Neutrophil (primary cell): ENCODE results near the gene FOXC2.

Source experiments
- H3K27ac ChIP-seq: fragments of 200-600 bp; sonication (generic); 2 replicates; pipeline ENCODE4 v1.5.1; 2016; ENCODE audit warnings: mild to moderate bottlenecking, moderate library complexity
- H3K27me3 ChIP-seq: fragments of 200-600 bp; sonication (generic); 2 replicates; pipeline ENCODE4 v1.6.0; 2016; ENCODE audit warnings: mild to moderate bottlenecking
- H3K36me3 ChIP-seq: fragments of 200-600 bp; sonication (generic); 2 replicates; pipeline ENCODE4 v1.5.1; 2017
- H3K4me1 ChIP-seq, 2 experiments: fragments of 200-600 bp in 1 of 2; sonication (generic) in 1 of 2; 1 replicate in 1 of 2; 2 replicates in 1 of 2; pipeline versions ENCODE4 v1.5.1 to v1.6.1; 2013 to 2016; ENCODE audit warnings: low read depth in 1 of 2, low read length in 1 of 2, mild to moderate bottlenecking in 1 of 2, moderate library complexity in 1 of 2; ENCODE audit not compliant: control insufficient read depth in 1 of 2, insufficient read depth in 1 of 2
- H3K4me3 ChIP-seq, 2 experiments: fragments of 200-600 bp in 1 of 2; sonication (generic) in 1 of 2; 1 replicate in 1 of 2; 2 replicates in 1 of 2; pipeline ENCODE4 v1.5.1; 2013 to 2016; ENCODE audit warnings: low read depth in 1 of 2, low read length in 1 of 2, mild to moderate bottlenecking in 1 of 2, moderate library complexity in 1 of 2
- H3K9me3 ChIP-seq: fragments of 200-600 bp; sonication (generic); 2 replicates; pipeline ENCODE4 v1.5.1; 2016
- TF ChIP-seq, protein P1 (sequence below): fragments of 200-600 bp; sonication (generic); IDR thresholded peaks from 2 replicates; pipeline ENCODE4 v1.5.1; 2016; ENCODE audit warnings: antibody characterized with exemption

The FOXC2 gene

DNA sequence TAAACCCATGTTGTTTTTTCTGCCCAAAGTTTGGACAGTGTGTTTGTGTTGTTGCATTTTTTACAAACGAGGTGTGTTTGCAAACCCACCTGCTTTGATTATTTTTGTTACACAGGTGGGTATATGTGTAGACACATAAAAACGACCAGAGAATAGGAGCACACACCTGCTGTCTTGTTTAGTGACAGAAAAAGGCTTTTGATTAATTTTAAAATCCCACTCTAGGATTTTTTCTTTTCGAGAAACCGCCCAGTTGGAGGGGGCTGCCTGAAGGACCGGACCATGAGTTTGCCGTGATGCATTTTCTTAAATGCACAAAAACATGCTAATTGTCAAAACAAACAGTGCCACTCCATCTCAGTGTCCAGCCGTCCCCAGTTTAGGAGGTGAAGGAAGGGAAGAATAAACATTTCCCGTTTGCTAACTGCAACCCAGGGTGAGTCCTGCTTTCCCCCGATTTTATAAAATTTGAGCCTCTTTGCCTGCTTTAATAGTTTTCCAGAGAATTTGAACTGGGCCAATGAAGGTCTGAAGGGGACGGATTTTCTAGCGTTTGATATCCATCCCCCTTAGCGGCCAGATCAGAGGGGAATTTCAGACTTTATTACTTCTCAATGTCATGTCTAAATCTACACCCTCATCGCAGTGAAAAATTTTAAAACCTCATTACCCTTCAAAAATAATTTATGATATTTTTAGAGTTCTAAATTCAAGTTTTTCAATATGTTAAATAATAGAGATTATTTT lies 3.2 kb downstream of the FOXC2 start:
- H3K9me3 ChIP-seq = no peaks in the 10 kb centered on the region
- peaks cover 100% of the 10 kb centered on the region for H3K27me3 ChIP-seq
- TF ChIP-seq, protein P1, sequence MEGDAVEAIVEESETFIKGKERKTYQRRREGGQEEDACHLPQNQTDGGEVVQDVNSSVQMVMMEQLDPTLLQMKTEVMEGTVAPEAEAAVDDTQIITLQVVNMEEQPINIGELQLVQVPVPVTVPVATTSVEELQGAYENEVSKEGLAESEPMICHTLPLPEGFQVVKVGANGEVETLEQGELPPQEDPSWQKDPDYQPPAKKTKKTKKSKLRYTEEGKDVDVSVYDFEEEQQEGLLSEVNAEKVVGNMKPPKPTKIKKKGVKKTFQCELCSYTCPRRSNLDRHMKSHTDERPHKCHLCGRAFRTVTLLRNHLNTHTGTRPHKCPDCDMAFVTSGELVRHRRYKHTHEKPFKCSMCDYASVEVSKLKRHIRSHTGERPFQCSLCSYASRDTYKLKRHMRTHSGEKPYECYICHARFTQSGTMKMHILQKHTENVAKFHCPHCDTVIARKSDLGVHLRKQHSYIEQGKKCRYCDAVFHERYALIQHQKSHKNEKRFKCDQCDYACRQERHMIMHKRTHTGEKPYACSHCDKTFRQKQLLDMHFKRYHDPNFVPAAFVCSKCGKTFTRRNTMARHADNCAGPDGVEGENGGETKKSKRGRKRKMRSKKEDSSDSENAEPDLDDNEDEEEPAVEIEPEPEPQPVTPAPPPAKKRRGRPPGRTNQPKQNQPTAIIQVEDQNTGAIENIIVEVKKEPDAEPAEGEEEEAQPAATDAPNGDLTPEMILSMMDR = no peak
- peaks cover 21 to 23% of the 10 kb centered on the region in 2 experiments for H3K4me1 ChIP-seq
- H3K27ac ChIP-seq = no peak overlapping the region
- no peaks in the 10 kb centered on the region for H3K36me3 ChIP-seq
- H3K4me3 ChIP-seq = no peak overlapping the region

DNA sequence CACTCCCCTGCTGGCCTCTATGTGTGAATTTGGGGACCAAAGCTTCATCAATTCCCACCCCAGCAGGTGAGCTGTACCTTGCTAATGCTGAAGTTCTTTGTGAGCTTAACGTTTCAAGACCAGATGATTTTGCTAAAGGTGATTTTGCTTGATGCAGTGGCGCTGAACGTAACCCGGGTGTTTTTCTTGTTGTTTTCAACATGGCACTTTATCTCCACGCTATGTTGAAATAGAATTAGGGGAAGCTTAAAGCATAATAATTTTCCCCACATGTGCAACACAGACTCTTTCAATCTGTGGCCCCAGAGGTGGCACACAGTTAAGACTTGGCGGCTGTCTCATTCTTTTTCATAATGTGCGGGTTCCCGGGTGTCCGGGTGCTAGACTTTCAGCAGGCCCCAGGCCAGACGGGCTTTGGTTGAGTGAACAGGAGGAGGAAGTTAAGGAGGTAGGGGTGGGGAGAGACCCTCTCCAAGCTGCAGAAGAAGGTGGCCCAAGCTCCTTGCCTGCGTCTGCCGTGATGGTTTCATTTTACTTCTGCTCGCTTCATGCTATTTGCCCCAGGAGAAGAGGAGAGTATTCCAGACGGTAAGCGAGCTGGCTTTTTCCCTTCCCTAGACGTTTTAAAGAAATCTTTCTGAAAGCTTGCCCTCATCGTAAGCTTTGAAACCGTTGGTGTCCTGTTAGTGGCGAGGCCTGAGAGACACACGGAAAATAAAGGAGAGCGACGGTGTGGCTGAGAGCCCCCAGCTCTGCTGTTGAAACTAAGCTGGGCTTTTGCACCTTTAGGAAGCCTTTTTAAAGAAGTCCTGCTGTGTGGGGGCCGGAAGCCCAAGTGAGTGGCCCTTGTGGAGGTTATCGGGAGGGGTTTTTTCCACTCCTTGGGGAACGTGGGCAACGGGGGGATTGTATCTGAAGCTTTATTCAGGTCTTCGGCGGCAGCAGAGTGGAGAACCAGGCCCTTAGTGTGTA lies 4.2 kb downstream of the FOXC2 start:
- Histone ChIP-seq H3K4me1 (peaks cover 20% of the 10 kb centered on the region in 2 experiments), H3K9me3 (no peaks in the 10 kb centered on the region), H3K36me3 (no peaks in the 10 kb centered on the region), H3K27ac (no peak overlapping the region), H3K4me3 (no peak overlapping the region), H3K27me3 (peaks cover 100% of the 10 kb centered on the region)
- TF ChIP-seq, protein P1 = no peak

DNA sequence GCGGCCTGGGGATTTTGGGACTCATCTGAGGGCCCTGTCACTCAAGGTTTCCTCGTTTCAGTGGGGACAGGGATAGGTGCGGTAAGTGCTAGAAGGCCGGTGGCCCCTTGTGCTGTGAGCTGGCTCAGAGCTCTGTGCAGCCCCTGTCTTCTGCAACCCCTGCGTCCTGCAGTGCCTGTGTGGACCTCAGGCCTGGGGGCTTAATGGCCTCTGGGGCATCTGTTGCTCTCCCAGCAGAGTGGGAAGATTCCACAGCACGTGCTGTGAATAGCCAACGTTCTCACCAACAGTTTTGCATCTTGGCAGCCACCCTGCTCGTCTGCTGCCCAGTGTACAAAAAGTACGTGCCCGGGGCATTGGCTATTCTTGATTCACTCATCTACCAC lies 4.9 kb downstream of the FOXC2 start:
- Histone ChIP-seq H3K9me3 (no peaks in the 10 kb centered on the region), H3K27ac (no peak overlapping the region), H3K27me3 (peaks cover 100% of the 10 kb centered on the region), H3K4me3 (no peak overlapping the region), H3K36me3 (no peaks in the 10 kb centered on the region), H3K4me1 (peaks cover 18 to 20% of the 10 kb centered on the region in 2 experiments)
- TF ChIP-seq, protein P1 = no peak

DNA sequence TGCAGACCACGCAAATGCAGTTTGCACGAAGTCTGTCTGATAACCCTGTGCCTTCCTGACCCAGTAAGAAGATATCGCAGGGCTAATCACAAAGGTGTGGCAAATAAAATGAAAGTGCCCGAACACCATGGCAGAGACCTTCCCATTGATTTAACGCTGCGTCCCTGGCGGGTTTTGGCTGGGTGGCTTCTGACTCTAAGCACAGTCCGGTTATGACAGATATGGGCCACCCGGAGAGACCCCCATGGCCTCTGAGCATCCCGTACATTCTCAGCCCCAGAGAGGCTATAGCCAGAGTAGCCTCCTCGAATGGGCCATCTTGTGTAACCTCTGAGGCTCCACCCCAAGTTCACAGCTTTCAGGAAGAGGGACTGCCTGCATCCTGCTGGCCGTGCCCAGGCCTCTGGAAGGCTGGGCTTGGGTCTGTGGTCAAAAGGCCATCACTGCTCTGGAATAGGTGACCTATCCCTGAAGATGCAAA lies 5.5 kb downstream of the FOXC2 start:
- Histone ChIP-seq H3K4me3 (no peak overlapping the region), H3K9me3 (no peaks in the 10 kb centered on the region), H3K27me3 (peaks cover 100% of the 10 kb centered on the region), H3K36me3 (no peaks in the 10 kb centered on the region), H3K27ac (no peak overlapping the region), H3K4me1 (peaks cover 17 to 18% of the 10 kb centered on the region in 2 experiments)
- TF ChIP-seq, protein P1 = no peak

DNA sequence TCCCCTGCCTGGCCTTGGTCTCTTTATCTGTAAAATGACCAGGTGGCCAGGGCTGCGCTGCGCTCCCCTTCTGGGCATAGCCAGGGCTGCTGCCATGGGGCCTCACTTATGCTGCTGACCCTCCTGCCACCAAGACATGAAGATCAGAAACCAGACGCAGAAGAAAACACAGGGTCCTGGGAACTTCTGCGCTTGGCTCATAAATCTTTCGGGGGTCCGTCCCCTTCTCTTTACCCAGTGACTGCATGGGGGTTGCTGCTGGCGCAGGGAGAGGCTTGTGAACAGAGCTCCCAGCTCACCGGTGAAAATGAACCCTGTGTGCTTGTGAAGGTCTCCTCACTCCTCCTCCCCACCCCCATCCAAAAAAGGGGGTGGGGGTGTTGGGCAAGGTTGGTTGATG lies 6.0 kb downstream of the FOXC2 start:
- peaks cover 100% of the 10 kb centered on the region for H3K27me3 ChIP-seq

More for the DNA sequence above, 6.0 kb downstream of the FOXC2 start:
- Histone ChIP-seq H3K4me1 (peaks cover 12 to 13% of the 10 kb centered on the region in 2 experiments), H3K36me3 (no peaks in the 10 kb centered on the region), H3K27ac (no peak overlapping the region), H3K4me3 (no peak overlapping the region), H3K9me3 (no peaks in the 10 kb centered on the region)
- TF ChIP-seq, protein P1 = no peak
